HG02678 (cell line): Measurements from ENCODE around the gene ARID5B.
A peak's percentile ranks its signal among the peaks of the same experiment; 100 is the strongest.

Experiments used
- ATAC-seq: cut with Tn5 transposase; IDR thresholded peaks from one replicate; pipeline ENCODE4 v1.9.1; 2021; ENCODE audit warnings: mild to moderate bottlenecking, moderate library complexity; ENCODE audit not compliant: unreplicated experiment

The ARID5B gene

GRCh38 chr10:61937631-61938351, 36.3 kb downstream of the ARID5B start:
- no peak for ATAC-seq

DNA sequence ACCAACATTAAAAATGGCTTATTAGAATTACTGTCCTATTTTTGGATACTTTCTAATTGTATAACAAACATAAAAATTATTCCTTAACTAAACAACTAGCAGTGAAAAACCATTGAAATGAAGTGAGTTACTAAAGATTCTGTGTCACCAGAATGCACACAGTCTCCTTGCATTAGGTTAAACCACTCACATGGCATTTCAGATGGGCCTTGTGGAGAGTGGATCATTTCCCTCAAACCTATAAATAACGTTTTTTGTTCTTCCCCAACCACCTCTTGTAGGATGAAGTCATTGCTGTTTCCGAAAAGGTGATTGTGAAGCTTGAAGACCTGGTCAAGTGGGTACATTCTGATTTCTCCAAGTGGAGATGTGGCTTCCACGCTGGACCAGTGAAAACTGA, 38.4 kb downstream of the ARID5B start:
- no peak for ATAC-seq

DNA sequence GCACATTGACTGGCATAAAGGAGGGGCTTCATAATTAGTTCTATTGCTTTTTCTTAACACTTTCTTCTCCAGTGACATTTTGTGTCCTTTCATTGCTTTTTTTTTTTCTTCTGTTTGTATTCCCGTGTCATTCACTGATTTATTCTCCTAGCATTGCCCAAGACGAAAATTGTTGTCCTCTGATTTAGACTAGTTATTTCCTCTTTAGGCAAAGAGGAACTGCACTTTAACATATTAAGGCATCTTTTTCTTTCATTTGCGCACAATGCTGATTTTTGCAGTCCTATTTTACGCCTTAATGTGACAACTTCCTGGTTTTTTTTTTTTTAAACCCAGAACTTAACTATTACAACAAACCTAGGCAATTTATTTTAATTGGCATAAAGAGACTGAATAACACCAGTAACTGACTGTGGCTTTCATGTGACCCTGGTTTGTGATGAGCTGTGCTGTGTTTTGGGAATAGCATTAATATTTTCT, 39.7 kb downstream of the ARID5B start:
- no peak for ATAC-seq

- no peak for ATAC-seq
Observed at GRCh38 chr10:61942604-61943461, 41.3 kb downstream of the ARID5B start.

- peak; percentile 54 for ATAC-seq
Observed at GRCh38 chr10:61943674-61944378, 42.3 kb downstream of the ARID5B start.

GRCh38 chr10:61944410-61945147, 43.1 kb downstream of the ARID5B start:
- ATAC-seq, result no peak

DNA sequence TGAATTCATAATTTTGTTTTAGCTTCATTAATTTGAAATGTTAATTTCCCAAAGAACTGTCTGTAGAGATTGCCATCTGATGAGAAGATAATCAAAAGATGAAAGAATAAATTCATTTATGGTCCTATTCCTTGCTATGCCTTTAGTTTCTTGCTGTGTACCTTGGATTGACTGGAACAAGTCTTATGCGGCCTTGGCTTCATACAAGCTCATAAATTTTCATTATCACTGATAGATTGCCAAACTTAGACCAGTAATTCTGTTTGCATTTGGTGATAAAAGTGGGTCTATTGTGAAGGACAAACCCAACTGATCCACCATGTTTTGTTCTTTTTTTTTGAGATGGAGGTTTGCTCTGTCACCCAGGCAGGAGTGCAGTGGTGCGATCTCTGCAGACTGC, 48.2 kb downstream of the ARID5B start:
- no peak for ATAC-seq

DNA sequence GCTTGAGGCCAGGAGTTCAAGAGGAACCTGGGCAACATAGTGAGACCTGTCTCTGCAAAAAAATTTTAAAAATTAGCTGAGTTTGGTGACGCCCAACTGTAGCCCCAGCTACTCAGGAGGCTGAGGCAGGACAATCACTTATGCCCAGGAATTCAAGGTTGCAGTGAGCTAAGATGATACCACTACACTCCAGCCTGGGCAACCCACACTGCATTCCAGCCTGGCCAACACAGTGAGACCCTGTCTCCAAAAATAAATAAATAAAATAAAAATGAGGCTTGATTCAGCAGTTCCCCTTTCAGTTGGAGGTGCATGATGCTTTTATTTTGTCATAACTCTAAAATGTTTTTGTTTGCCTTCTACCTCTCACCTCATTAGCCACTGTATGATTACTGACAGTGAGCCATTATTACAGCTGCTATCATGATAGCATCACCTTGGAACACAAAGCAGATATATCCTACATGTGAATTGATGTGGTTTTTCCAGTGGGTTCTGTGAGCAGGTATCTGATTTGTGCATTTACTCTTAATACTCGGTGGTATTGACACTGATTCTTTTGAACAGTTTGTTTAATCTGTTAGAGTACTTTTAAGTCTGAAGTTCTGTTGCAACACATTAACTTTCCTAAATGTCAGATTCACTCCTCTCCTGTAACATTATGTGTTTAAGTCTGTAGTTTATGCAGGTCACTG, 49.1 kb downstream of the ARID5B start:
- no peak for ATAC-seq

DNA sequence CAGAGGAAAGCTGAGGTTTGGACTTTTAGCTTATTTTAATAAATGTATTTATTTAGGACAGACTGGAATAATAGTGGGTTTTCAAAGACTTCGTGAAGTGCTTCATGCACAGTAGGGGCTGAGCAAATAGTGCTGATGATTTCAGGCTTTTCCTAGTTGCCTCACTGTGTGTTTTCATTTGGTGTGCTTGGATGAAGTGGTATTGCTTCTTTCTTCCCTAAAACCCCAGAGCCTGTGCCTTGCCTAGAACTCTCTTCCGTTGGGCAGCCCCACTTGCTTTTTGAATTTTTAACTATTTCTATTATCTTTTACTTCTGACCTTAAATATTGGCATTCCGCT, 49.6 kb downstream of the ARID5B start:
- no peak for ATAC-seq

DNA sequence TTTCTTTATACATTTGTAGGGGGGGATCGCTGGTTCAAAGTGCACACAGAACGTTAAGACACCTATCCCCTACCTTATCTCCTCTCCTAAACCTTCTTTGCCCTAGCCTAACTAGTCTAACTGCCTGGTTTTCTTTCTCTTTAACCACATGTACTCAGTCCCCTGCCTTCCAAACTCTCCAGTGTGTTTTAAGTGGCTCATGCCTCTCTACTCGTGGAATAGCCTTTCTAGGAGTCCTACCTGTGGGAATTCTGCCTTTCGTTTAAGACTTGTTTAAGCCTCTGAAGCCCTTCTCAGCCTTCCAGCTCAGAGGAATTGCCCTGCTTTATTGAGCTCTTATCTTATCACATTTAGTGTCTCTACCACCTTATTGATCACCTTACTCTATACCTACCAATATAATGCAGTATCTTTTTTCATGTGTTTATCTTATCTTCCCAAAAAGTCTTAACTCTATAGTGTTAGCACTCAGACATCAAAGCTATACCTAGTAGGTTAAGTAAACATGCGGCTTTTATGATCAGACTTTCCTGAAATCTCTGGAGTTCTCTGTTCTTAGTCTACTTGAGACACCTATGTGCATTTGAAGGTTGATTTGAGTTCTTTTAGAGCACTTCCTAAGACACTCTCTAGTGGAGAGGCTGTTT, 50.7 kb downstream of the ARID5B start:
- ATAC-seq, result no peak

DNA sequence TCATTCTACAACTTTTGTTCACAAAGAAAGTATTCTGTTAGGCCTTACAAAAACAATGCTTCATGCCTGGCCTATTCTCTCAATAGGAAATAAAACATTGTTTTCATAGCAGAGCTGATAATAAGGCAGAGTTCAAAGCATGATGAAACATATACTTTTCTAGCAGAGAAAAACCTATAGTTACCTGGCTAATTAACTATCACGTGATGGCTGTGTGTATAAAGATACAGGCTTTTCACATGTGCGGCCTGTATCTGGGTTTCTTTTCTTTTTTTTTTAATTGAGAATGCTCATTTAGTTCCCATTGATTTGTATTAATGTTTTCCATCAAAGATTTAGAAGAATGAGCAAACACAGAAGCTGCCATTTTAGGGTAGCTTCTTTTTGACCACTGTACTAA, 51.7 kb downstream of the ARID5B start:
- ATAC-seq, result no peak

- ATAC-seq, result no peak
Observed at GRCh38 chr10:61957806-61958205, 56.3 kb downstream of the ARID5B start.

DNA sequence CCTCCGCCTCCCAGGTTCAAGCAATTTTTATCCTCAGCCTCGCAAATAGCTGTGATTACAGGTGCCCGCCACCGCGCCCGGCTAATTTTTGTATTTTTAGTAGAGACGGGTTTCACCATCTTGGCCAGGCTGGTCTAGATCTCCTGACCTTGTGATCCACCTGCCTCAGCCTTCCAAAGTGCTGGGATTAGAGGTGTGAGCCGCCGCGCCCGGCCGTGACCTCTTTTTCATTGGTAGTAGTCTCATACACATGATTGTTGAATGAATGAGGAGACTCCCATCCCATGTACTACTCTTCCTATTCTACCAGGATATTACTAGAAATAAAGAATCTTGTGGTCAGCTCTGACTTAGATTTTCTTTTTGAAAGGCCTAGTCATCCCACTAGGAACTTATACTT, 56.8 kb downstream of the ARID5B start:
- ATAC-seq, result no peak

DNA sequence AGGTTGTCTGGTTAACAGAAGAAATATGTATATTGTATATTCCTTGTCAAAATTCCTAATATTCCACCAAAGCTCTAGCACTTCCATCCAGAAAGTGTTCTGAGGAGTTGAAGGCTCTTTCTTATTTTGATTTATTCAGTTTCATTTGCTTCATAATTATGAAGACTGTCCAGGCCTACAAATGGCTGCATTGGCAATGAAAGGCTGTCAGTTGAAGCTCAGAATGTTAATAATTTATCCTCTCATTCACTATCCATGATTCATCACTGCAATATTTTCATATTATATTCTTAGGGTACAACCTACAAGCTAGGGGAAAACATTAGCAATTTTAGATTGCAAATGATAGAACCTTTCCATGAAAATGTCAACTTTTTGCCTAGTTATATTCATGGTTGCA, 57.3 kb downstream of the ARID5B start:
- ATAC-seq, result no peak

GRCh38 chr10:61959814-61960213, 58.3 kb downstream of the ARID5B start:
- ATAC-seq, result no peak

GRCh38 chr10:61960396-61961120, 59.1 kb downstream of the ARID5B start:
- no peak for ATAC-seq

DNA sequence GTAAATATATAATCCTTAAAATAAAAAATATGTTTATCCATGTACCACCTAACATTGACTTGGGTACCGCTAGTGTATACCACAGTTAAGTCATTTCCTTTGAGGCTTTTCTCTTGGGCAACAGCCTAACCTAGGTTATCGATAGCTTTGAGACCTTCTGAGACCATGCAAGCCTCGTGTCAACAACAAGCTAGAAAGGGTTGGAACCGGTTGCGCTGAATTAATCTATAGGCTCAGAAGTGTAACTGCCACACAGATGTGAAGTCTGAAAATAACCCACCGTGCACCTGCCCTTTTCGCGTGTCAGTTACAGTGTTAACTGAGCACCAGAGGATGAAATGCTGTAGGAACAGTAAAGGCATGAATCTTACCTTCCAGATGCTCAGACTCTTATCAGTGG, 59.8 kb downstream of the ARID5B start:
- ATAC-seq, result peak; percentile 72

DNA sequence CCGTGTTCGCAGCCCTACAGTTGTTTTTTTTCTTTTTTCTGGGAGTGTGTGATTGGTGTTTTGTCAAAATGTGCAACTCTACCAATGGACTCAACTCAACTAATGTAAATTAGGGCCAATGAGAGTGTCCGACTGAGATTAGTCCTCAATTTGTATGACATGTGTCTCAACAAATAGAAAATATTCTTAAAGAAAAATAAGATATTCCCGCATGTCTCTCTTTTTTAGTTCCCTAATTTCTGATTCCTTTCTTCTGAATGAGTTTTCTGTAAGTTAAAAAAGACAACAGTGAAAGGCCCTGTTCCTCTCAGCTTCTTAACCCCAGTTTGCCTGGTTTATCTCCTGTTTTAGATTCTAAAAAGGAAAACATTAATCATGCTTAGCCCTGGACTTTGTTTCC, 61.5 kb downstream of the ARID5B start:
- ATAC-seq, result no peak

DNA sequence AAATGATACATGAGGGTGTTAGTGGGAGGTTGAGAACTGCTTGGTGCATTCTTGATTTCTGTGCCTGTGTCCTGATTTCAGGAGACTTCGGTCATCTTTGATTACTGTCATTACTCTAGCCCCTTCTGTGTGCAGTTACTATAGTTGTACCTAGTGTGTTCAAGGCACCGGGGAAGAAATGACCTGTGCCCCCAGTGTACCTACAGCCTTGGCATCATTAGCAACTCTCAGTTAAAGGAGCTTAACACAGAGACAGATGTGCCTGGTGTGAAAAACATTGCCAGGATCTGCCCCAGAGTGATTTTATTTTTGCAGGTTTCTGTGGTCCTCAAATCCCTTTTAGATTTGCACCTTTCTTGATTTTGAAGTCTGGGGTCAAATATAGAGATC, 62.2 kb downstream of the ARID5B start:
- ATAC-seq, result no peak
